Fibroblast of lung (primary cell): ENCODE measurements around the gene OR5C1.

ENCODE experiments used
- EZH2 ChIP-seq: IDR thresholded peaks from 2 replicates; pipeline ENCODE4 v1.5.1; 2012; ENCODE audit warnings: low read length, control low read depth, mild to moderate bottlenecking; ENCODE audit errors: missing control alignments
- TF ChIP-seq, protein P1 (sequence below), 2 donors: IDR thresholded peaks in 1 of 2; conservative IDR thresholded peaks in 1 of 2; 1 replicate in 1 of 2; 2 replicates in 1 of 2; pipeline ENCODE4 v1.5.1; 2011 to 2012; ENCODE audit warnings: low read length in 2 of 2, control low read depth in 1 of 2, inconsistent platforms in 1 of 2, low read depth in 1 of 2, mild to moderate bottlenecking in 1 of 2

DNA sequence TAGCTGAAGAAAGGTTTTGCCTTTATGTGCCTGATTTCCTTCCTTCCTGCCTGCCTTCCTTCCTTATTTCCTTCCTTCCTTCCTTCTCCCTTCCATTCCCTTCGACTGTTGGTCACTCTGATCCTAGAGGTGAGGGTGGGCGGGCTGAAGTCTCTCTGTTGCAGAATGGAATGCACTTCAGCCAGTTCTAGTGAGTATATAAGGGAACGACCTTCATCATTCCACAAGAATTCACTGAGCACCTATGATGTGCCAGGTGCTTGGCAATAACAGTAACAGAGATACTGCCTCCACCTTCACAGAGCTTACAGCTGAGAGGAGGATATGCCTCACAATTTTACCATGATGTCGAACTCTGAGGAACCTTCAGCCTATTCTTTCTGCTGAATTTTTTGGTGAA lies 8.7 kb upstream of the OR5C1 start:
- TF ChIP-seq, protein P1, sequence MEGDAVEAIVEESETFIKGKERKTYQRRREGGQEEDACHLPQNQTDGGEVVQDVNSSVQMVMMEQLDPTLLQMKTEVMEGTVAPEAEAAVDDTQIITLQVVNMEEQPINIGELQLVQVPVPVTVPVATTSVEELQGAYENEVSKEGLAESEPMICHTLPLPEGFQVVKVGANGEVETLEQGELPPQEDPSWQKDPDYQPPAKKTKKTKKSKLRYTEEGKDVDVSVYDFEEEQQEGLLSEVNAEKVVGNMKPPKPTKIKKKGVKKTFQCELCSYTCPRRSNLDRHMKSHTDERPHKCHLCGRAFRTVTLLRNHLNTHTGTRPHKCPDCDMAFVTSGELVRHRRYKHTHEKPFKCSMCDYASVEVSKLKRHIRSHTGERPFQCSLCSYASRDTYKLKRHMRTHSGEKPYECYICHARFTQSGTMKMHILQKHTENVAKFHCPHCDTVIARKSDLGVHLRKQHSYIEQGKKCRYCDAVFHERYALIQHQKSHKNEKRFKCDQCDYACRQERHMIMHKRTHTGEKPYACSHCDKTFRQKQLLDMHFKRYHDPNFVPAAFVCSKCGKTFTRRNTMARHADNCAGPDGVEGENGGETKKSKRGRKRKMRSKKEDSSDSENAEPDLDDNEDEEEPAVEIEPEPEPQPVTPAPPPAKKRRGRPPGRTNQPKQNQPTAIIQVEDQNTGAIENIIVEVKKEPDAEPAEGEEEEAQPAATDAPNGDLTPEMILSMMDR (conservative IDR thresholded peaks at IDR 0.05 in 1 of 2, IDR thresholded peaks at IDR 0.05 in 1 of 2; ENCODE audit: low read depth in 1 of 2, low read length in 2 of 2): no peak
- TF ChIP-seq EZH2: no peak
